HepG2 (cell line): ENCODE measurements around the gene CSMD2. TPM values are rescaled to one million over a fixed set of nuclear protein-coding genes. Genes with fewer than 3 reads are reported as not detected.

ENCODE experiments used
- ATAC-seq: fragments of 200-7000 bp; cut with Tn5 transposase; 3 replicates; pipeline ENCODE4 v1.9.1; 2020; ENCODE audit warnings: mild to moderate bottlenecking, moderate library complexity
- BruUV-seq: library from RNA; stranded (reverse); fragments of 400-500 nt; replicated peaks from 2 replicates; lab custom pipeline; 2021; lab: Mats Ljungman, UMichigan
- CTCF ChIA-PET: fragments of 300-600 bp; formaldehyde crosslinking; extraction: SDS; loops from one replicate; lab custom pipeline; 2021; ENCODE audit warnings: low total read pairs, inconsistent platforms, low intra/inter-chr PET ratio; lab: Yijun Ruan, JAX
- POLR2A ChIA-PET: fragments of 350-600 bp; sonication (Branson Sonifier 250); formaldehyde crosslinking; loops from one replicate; lab custom pipeline; 2020; ENCODE audit warnings: antibody characterized with exemption, inconsistent platforms; lab: Yijun Ruan, JAX
- DNase-seq: peaks from one replicate; pipeline ENCODE4 v3.0.0-alpha.2; 2015; ENCODE audit warnings: low spot score
- FAIRE-seq: peaks from 3 replicates; lab custom pipeline; 2011; peaks lifted over from hg19 to GRCh38; lab: Jason Lieb, UNC
- H2AFZ ChIP-seq: one replicate; pipeline ENCODE4 v1.6.1; 2011; ENCODE audit warnings: low read length, inconsistent platforms
- H3K27ac ChIP-seq: fragments of 300-600 bp; 3 replicates; pipeline ENCODE4 v1.8.0; 2011; ENCODE audit warnings: mixed run types, mild to moderate bottlenecking, mixed read lengths, low read length, inconsistent platforms; ENCODE audit not compliant: insufficient read depth; ENCODE audit errors: extremely low read length
- H3K27me3 ChIP-seq, 2 experiments: fragments of 200-600 bp in 1 of 2; 2 replicates in 1 of 2; 3 replicates in 1 of 2; pipeline versions ENCODE4 v1.6.0 to v1.8.0; 2011; ENCODE audit warnings: low read length in 2 of 2, mild to moderate bottlenecking in 2 of 2, moderate library complexity in 2 of 2, inconsistent platforms in 1 of 2; ENCODE audit not compliant: insufficient read depth in 2 of 2, control insufficient read depth in 1 of 2
- H3K36me3 ChIP-seq, 2 experiments: fragments of 200-600 bp in 1 of 2; replicated peaks in 1 of 2; 2 replicates in 1 of 2; 3 replicates in 1 of 2; pipeline versions ENCODE4 v1.5.1 to v1.8.0; 2011; ENCODE audit warnings: low read length in 2 of 2, inconsistent platforms in 1 of 2; ENCODE audit not compliant: insufficient read depth in 2 of 2, control insufficient read depth in 1 of 2
- H3K4me1 ChIP-seq: 2 replicates; pipeline ENCODE4 v1.5.1; 2012; ENCODE audit warnings: low read length, inconsistent platforms; ENCODE audit not compliant: insufficient read depth
- H3K4me2 ChIP-seq: 2 replicates; pipeline ENCODE4 v1.6.0; 2011; ENCODE audit warnings: low read depth, low read length, inconsistent platforms
- H3K4me3 ChIP-seq, 3 experiments: fragments of 200-600 bp in 1 of 3; sonication (generic), shearing (Covaris generic) in 1 of 3; replicated peaks in 1 of 3; 2 replicates each; pipeline ENCODE4 v1.5.1; 2011 to 2016; ENCODE audit warnings: low read length in 3 of 3, inconsistent platforms in 2 of 3, low read depth in 2 of 3, mild to moderate bottlenecking in 2 of 3, control low read depth in 1 of 3, mixed read lengths in 1 of 3; ENCODE audit not compliant: insufficient read depth in 1 of 3
- H3K79me2 ChIP-seq: one replicate; pipeline ENCODE4 v1.6.1; 2011; ENCODE audit warnings: low read length, inconsistent platforms; ENCODE audit not compliant: insufficient read depth
- H3K9ac ChIP-seq: 2 replicates; pipeline ENCODE4 v1.6.0; 2011; ENCODE audit warnings: mild to moderate bottlenecking, low read depth, low read length, inconsistent platforms; ENCODE audit not compliant: insufficient read depth
- H3K9me3 ChIP-seq: 2 replicates; pipeline ENCODE4 v1.5.1; 2012; ENCODE audit warnings: mild to moderate bottlenecking, low read length
- H4K20me1 ChIP-seq: 2 replicates; pipeline ENCODE4 v1.6.0; 2011; ENCODE audit warnings: inconsistent platforms, mild to moderate bottlenecking, low read length, moderate library complexity; ENCODE audit not compliant: insufficient read depth
- CBX1 ChIP-seq: IDR thresholded peaks from one replicate; pipeline ENCODE4 v1.6.1; 2016; ENCODE audit warnings: antibody characterized with exemption, low read depth
- DMTF1 ChIP-seq: sonication (generic); formaldehyde crosslinking; IDR thresholded peaks from 2 replicates; pipeline ENCODE4 v1.4.0; 2020; ENCODE audit warnings: mild to moderate bottlenecking, missing genetic modification reagents
- DPF2 ChIP-seq: sonication (generic); formaldehyde crosslinking; IDR thresholded peaks from 2 replicates; pipeline ENCODE4 v1.4.0; 2020; ENCODE audit warnings: mild to moderate bottlenecking, low read depth, missing genetic modification reagents, borderline replicate concordance
- GATAD1 ChIP-seq: IDR thresholded peaks from 2 replicates; pipeline ENCODE4 v1.6.1; 2016; ENCODE audit warnings: missing genetic modification reagents, missing compliant biosample characterization
- HNRNPK ChIP-seq: fragments of 200-400 bp; formaldehyde crosslinking; IDR thresholded peaks from 2 replicates; pipeline ENCODE4 v1.6.1; 2018; ENCODE audit warnings: low read length, low read depth, moderate library complexity, mild to moderate bottlenecking; ENCODE audit not compliant: poor library complexity, severe bottlenecking
- IKZF1 ChIP-seq: fragments of 450-650 bp; IDR thresholded peaks from 2 replicates; pipeline ENCODE4 v1.7.1; 2016
- PCBP1 ChIP-seq: fragments of 200-400 bp; formaldehyde crosslinking; IDR thresholded peaks from 2 replicates; pipeline ENCODE4 v1.6.1; 2017; ENCODE audit warnings: mild to moderate bottlenecking, low read depth, low read length, borderline replicate concordance
- PCBP2 ChIP-seq: fragments of 200-400 bp; formaldehyde crosslinking; optimal IDR thresholded peaks from 2 replicates; pipeline ENCODE3; 2018; ENCODE audit warnings: low read length, low read depth; ENCODE audit not compliant: poor library complexity, severe bottlenecking
- TRIM22 ChIP-seq: fragments of 450-650 bp; IDR thresholded peaks from 2 replicates; pipeline ENCODE4 v1.6.1; 2017
- ZFY ChIP-seq: sonication (generic); formaldehyde crosslinking; IDR thresholded peaks from 2 replicates; pipeline ENCODE4 v1.4.0; 2020; ENCODE audit warnings: missing genetic modification reagents
- ZNF225 ChIP-seq: sonication (generic); formaldehyde crosslinking; IDR thresholded peaks from 2 replicates; pipeline ENCODE4 v1.4.0; 2020; ENCODE audit warnings: mild to moderate bottlenecking, missing genetic modification reagents
- ZNF329 ChIP-seq: sonication (generic); formaldehyde crosslinking; IDR thresholded peaks from 2 replicates; pipeline ENCODE4 v1.9.0; 2021; ENCODE audit warnings: low read depth, mild to moderate bottlenecking, missing genetic modification reagents
- ZNF335 ChIP-seq: sonication (generic); formaldehyde crosslinking; IDR thresholded peaks from 2 replicates; pipeline ENCODE4 v1.4.0; 2020; ENCODE audit warnings: missing genetic modification reagents
- ZNF562 ChIP-seq: sonication (generic); formaldehyde crosslinking; IDR thresholded peaks from 2 replicates; pipeline ENCODE4 v1.8.0; 2022; ENCODE audit warnings: missing genetic modification reagents, borderline replicate concordance
- ZNF780A ChIP-seq: sonication (generic); formaldehyde crosslinking; IDR thresholded peaks from 2 replicates; pipeline ENCODE4 v1.8.0; 2022; ENCODE audit warnings: mild to moderate bottlenecking, missing genetic modification reagents, moderate library complexity
- whole genome bisulfite sequencing: methylation state at CpG from one replicate; pipeline ENCODE4 v1.1.6; 2017; ENCODE audit warnings: low lambda C conversion rate; 5-methylcytosine and 5-hydroxymethylcytosine counted together
- in situ Hi-C: cut with HindIII; loops from 2 replicates; pipeline ENCODE4 v1.10.0; 2017; ENCODE audit warnings: low pct_unique_long_range_greater_than_20kb; ENCODE audit not compliant: extremely low pct_ligation_motif_present
- intact Hi-C: fragments of 100-400 bp; cut with micrococcal nuclease; formaldehyde crosslinking; loops from one replicate; pipeline ENCODE4 v1.10.0; 2022; ENCODE audit not compliant: unreplicated experiment
- polyA plus RNA-seq, 8 experiments: library from polyadenylated mRNA; depleted of rRNA in 3 of 8; stranded (reverse) in 7 of 8; unstranded in 1 of 8; fragments of >200 nt; fragmentation: Illumina TruSeq in 4 of 8; extraction: Trizol in 4 of 8; gene quantifications; 2 replicates each; pipeline versions ENCODE4 v1.2.1 to v1.2.3, GENCODE V29; 2011 to 2016; ENCODE audit warnings: low read depth in 4 of 8, missing spikeins in 1 of 8, mixed read lengths in 1 of 8; ENCODE audit not compliant: insufficient read depth in 1 of 8
- total RNA-seq, 5 experiments: library from RNA; depleted of rRNA; stranded (reverse); fragments of >200 nt; fragmentation: Illumina TruSeq; extraction: Trizol; gene quantifications; 2 replicates each; pipeline ENCODE4 v1.2.3, GENCODE V29; 2016; ENCODE audit warnings: low read depth in 1 of 5

The CSMD2 gene
- total and polyA plus RNA-seq, 2 of the 13 experiments (the other 11 are each of a cell fraction or from before 2014, with no cell fraction given), result not detected

- Histone ChIP-seq H3K4me1 (no peaks in the 10 kb centered on the region), H3K4me2 (no peak overlapping the region), H3K36me3 (no peaks in the 10 kb centered on the region), H4K20me1 (no peaks in the 10 kb centered on the region), H2AFZ (no peak overlapping the region), H3K79me2 (no peaks in the 10 kb centered on the region), H3K9ac (no peak overlapping the region), H3K27ac (no peak overlapping the region), H3K9me3 (no peaks in the 10 kb centered on the region), H3K4me3 (no peak overlapping the region), H3K27me3 (peaks cover 0 to 13% of the 10 kb centered on the region in 2 experiments; a peak in 1 of 5 replicates)
- ChIA-PET CTCF (no interaction called here), POLR2A (no interaction called here)
- DNase-seq, result no peak
- no TSS peak for BruUV-seq
- 1% methylated on average over 14 of the region's 14 CpGs for WGBS
- TF ChIP-seq ZNF335 (CRISPR knock-in tag), result no peak
- TF ChIP-seq PCBP1, result 0 out of 2 replicates have a peak, but pooled peaks have one; percentile 38
- TF ChIP-seq HNRNPK, result peak; percentile 54
- TF ChIP-seq PCBP2, result peak; percentile 70
- no peak for ATAC-seq
- FAIRE-seq, result no peak
- in situ Hi-C loops, result no loop called here
- intact Hi-C loops, result no loop called here
Observed at GRCh38 chr1:33864460-33865389, 300.3 kb downstream of the CSMD2 start.

DNA sequence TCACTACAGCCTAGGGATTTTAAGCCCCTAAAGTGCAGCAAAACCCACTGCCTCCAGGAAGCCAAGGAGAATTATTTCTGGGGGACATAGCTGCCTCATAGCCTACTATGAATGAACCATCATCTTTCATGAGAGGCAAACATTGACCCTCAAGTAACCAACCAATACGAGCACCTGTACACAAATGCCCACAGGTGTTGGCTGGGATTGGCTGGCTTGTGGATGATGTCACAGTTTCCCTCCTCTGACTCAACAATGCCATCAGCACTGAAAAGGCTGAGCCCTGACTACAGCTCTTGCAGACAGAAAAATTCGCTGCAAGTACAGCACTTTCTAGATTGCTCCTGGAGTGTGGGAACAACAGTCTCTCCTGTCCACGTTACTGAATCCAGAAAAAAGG is 301.3 kb downstream of the CSMD2 start, which contains the start of gene HMGB4:
TSS of gene HMGB4 (plus strand) at position 301 of the 400 bp plus-strand sequence. CDS start 113 bp downstream, outside the sequence.
- FAIRE-seq (no peak), ATAC-seq (no peak), DNase-seq (no peak)
- Histone ChIP-seq H3K4me2 (no peak within 1 kb of the TSS), H4K20me1 (no peaks in the 10 kb centered on the region), H3K27ac (no peak within 1 kb of the TSS), H3K79me2 (no peaks in the 10 kb centered on the region), H3K4me1 (no peaks in the 10 kb centered on the region), H3K9me3 (no peaks in the 10 kb centered on the region), H3K27me3 (peaks cover 0 to 13% of the 10 kb centered on the region in 2 experiments; a peak in 1 of 5 replicates), H3K4me3 (no peak within 1 kb of the TSS), H3K36me3 (no peaks in the 10 kb centered on the region), H2AFZ (no peak within 1 kb of the TSS), H3K9ac (no peak within 1 kb of the TSS)
- no TSS peak for BruUV-seq
- WGBS, result 0% methylated on average over 3 of the region's 3 CpGs
- intact Hi-C loops (no loop called here), in situ Hi-C loops (no loop called here)
- POLR2A ChIA-PET, result no interaction called here
- CTCF ChIA-PET, result no interaction called here
- TF ChIP-seq CBX1 (no peak), ZNF780A (CRISPR knock-in tag) (no peak), DPF2 (CRISPR knock-in tag) (no peak), ZNF329 (no peak), TRIM22 (no peak), ZFY (CRISPR knock-in tag) (no peak), GATAD1 (CRISPR knock-in tag) (no peak), IKZF1 (no peak), DMTF1 (CRISPR knock-in tag) (no peak), ZNF225 (CRISPR knock-in tag) (no peak), ZNF562 (no peak)
